KG1 (cell line): Measurements from ENCODE around the gene COX8C.
"Not testable (repeated sequence)": the region's sequence is repeated elsewhere in the genome, so short reads cannot be mapped to it uniquely, and the experiment has no call there.

Experiments
- DNase-seq: peaks from one replicate; lab custom pipeline; 2025; lab: John Stamatoyannopoulos, UW

COX8C gene

GRCh38 chr14:93375673-93376156 lies 28.7 kb downstream of the COX8C start:
- DNase-seq, result no peak

- no peak for DNase-seq
Observed at GRCh38 chr14:93379831-93380230, 32.8 kb downstream of the COX8C start.

GRCh38 chr14:93381644-93382043 lies 34.7 kb downstream of the COX8C start:
- no peak for DNase-seq

GRCh38 chr14:93384256-93384655 lies 37.3 kb downstream of the COX8C start:
- DNase-seq, result not testable (repeated sequence)

- DNase-seq, result peak; percentile 48
Observed at GRCh38 chr14:93395231-93395630, 48.2 kb downstream of the COX8C start.

GRCh38 chr14:93396456-93396855 lies 49.5 kb downstream of the COX8C start:
- DNase-seq, result no peak
